HepG2 (cell line): ENCODE data around the gene PPM1F. TPM values are rescaled to one million over a fixed set of nuclear protein-coding genes. Genes with fewer than 3 reads are reported as not detected.
A peak's percentile ranks its signal among the peaks of the same experiment; 100 is the strongest.

Experiments
- AGO2 ChIP-seq: fragments of 200-400 bp; formaldehyde crosslinking; optimal IDR thresholded peaks from 2 replicates; pipeline ENCODE3; 2017; ENCODE audit warnings: mild to moderate bottlenecking, low read depth, low read length, moderate library complexity
- BORCS8-MEF2B ChIP-seq: sonication (generic); formaldehyde crosslinking; IDR thresholded peaks from 2 replicates; pipeline ENCODE4 v1.8.0; 2022; ENCODE audit warnings: mild to moderate bottlenecking, missing genetic modification reagents
- FOXC1 ChIP-seq: sonication (generic); formaldehyde crosslinking; IDR thresholded peaks from 2 replicates; pipeline ENCODE4 v1.8.0; 2022; ENCODE audit warnings: mild to moderate bottlenecking, missing genetic modification reagents, borderline replicate concordance
- HMGXB3 ChIP-seq: sonication (generic); formaldehyde crosslinking; IDR thresholded peaks from 2 replicates; pipeline ENCODE4 v1.4.0; 2020; ENCODE audit warnings: missing genetic modification reagents, borderline replicate concordance
- MXD3 ChIP-seq: IDR thresholded peaks from 2 replicates; pipeline ENCODE4 v1.6.1; 2016; ENCODE audit warnings: mild to moderate bottlenecking, missing biosample characterization, missing genetic modification reagents
- PAXIP1 ChIP-seq: sonication (generic); formaldehyde crosslinking; conservative IDR thresholded peaks from 2 replicates; pipeline ENCODE4 v1.4.0; 2020; ENCODE audit warnings: mild to moderate bottlenecking, missing genetic modification reagents, moderate library complexity
- RCOR2 ChIP-seq: IDR thresholded peaks from 2 replicates; pipeline ENCODE4 v1.6.1; 2016; ENCODE audit warnings: missing biosample characterization, missing genetic modification reagents
- RORA ChIP-seq: sonication (generic); formaldehyde crosslinking; IDR thresholded peaks from 2 replicates; pipeline ENCODE4 v1.5.0; 2020; ENCODE audit warnings: mild to moderate bottlenecking, missing genetic modification reagents, moderate library complexity
- SMARCC2 ChIP-seq: fragments of 450-650 bp; IDR thresholded peaks from 2 replicates; pipeline ENCODE4 v1.6.1; 2017; ENCODE audit warnings: antibody characterized with exemption, mild to moderate bottlenecking
- TFAP4 ChIP-seq: sonication (generic); IDR thresholded peaks from 2 replicates; pipeline ENCODE4 v1.6.1; 2016; ENCODE audit warnings: low read depth, borderline replicate concordance
- ZBTB42 ChIP-seq: sonication (generic); formaldehyde crosslinking; IDR thresholded peaks from 2 replicates; pipeline ENCODE4 v1.5.0; 2020; ENCODE audit warnings: mild to moderate bottlenecking, missing genetic modification reagents
- ZBTB46 ChIP-seq: sonication (generic); formaldehyde crosslinking; IDR thresholded peaks from 2 replicates; pipeline ENCODE4 v1.4.0; 2020; ENCODE audit warnings: mild to moderate bottlenecking, missing genetic modification reagents, borderline replicate concordance
- ZNF180 ChIP-seq: sonication (generic); formaldehyde crosslinking; IDR thresholded peaks from 2 replicates; pipeline ENCODE4 v1.4.0; 2020; ENCODE audit warnings: low read depth, missing genetic modification reagents, borderline replicate concordance
- ZNF878 ChIP-seq: sonication (generic); formaldehyde crosslinking; IDR thresholded peaks from 2 replicates; pipeline ENCODE4 v1.8.1; 2023; ENCODE audit warnings: mild to moderate bottlenecking, missing genetic modification reagents, moderate library complexity
- ZSCAN29 ChIP-seq: sonication (generic); formaldehyde crosslinking; conservative IDR thresholded peaks from 2 replicates; pipeline ENCODE4 v1.4.0; 2020; ENCODE audit warnings: mild to moderate bottlenecking, missing genetic modification reagents
- polyA plus RNA-seq, 8 experiments: library from polyadenylated mRNA; depleted of rRNA in 3 of 8; stranded (reverse) in 7 of 8; unstranded in 1 of 8; fragments of >200 nt; fragmentation: Illumina TruSeq in 4 of 8; extraction: Trizol in 4 of 8; gene quantifications; 2 replicates each; pipeline versions ENCODE4 v1.2.1 to v1.2.3, GENCODE V29; 2011 to 2016; ENCODE audit warnings: low read depth in 4 of 8, missing spikeins in 1 of 8, mixed read lengths in 1 of 8; ENCODE audit not compliant: insufficient read depth in 1 of 8
- total RNA-seq, 5 experiments: library from RNA; depleted of rRNA; stranded (reverse); fragments of >200 nt; fragmentation: Illumina TruSeq; extraction: Trizol; gene quantifications; 2 replicates each; pipeline ENCODE4 v1.2.3, GENCODE V29; 2016; ENCODE audit warnings: low read depth in 1 of 5

PPM1F gene
- total and polyA plus RNA-seq, 2 of the 13 experiments (the other 11 are each of a cell fraction or from before 2014, with no cell fraction given) = 11.0 to 19.6 TPM

- TF ChIP-seq ZSCAN29 (CRISPR knock-in tag) (0 out of 2 replicates have a peak, but pooled peaks have one; percentile 41), ZNF878 (CRISPR knock-in tag) (no peak; the same call in 1 of the 2 replicates), FOXC1 (CRISPR knock-in tag) (peak; percentile 69), BORCS8-MEF2B (peak; percentile 47; the same call in 1 of the 2 replicates), HMGXB3 (no peak), SMARCC2 (no peak), RORA (CRISPR knock-in tag) (no peak), ZBTB46 (CRISPR knock-in tag) (no peak), AGO2 (peak; percentile 64), ZNF180 (CRISPR knock-in tag) (no peak), ZBTB42 (CRISPR knock-in tag) (no peak), PAXIP1 (peak; percentile 63), RCOR2 (CRISPR knock-in tag) (peak; percentile 40; the same call in 1 of the 2 replicates), TFAP4 (peak; percentile 92; the same call in 1 of the 2 replicates), MXD3 (no peak; the same call in none of the 2 replicates)
These were observed 14.4 kb downstream of the PPM1F start (continued) for GRCh38 chr22:21938071-21938822.
